Measurements from ENCODE around the gene NAA20.

The NAA20 gene

GRCh38 chr20:19968466-19969073 lies 48.6 kb upstream of the NAA20 start:
- Histone ChIP-seq H3K4me3 (replicated peaks; ENCODE audit: insufficient read depth, low read length) (no peak overlapping the region), H3K27ac (replicated peaks) (no peak overlapping the region), H3K27me3 (ENCODE audit: insufficient read depth, poor library complexity, severe bottlenecking) (no peaks in the 10 kb centered on the region)
- no peak for DNase-seq (ENCODE audit: low read depth in 1 of 2, low spot score in 1 of 2)
- TF ChIP-seq REST (IDR thresholded peaks at IDR 0.05; ENCODE audit: insufficient replicate concordance, low read depth) (no peak), SPI1 (IDR thresholded peaks at IDR 0.05; ENCODE audit: borderline replicate concordance, low read depth) (no peak), POLR2AphosphoS5 (IDR thresholded peaks at IDR 0.05; ENCODE audit: low read depth) (no peak), GABPA (IDR thresholded peaks at IDR 0.05; ENCODE audit: low read depth) (no peak), CTCF (IDR thresholded peaks at IDR 0.05; ENCODE audit: insufficient read depth, low read length) (no peak)

- no peak for DNase-seq (ENCODE audit: low read depth in 1 of 2, low spot score in 1 of 2)
- no peak for TF ChIP-seq GABPA (IDR thresholded peaks at IDR 0.05; ENCODE audit: low read depth)
- no peak for TF ChIP-seq SPI1 (IDR thresholded peaks at IDR 0.05; ENCODE audit: borderline replicate concordance, low read depth)
- TF ChIP-seq REST (IDR thresholded peaks at IDR 0.05; ENCODE audit: insufficient replicate concordance, low read depth), result no peak
- TF ChIP-seq POLR2AphosphoS5 (IDR thresholded peaks at IDR 0.05; ENCODE audit: low read depth), result no peak
- Histone ChIP-seq H3K27me3 (ENCODE audit: insufficient read depth, poor library complexity, severe bottlenecking) (no peaks in the 10 kb centered on the region), H3K4me3 (replicated peaks; ENCODE audit: insufficient read depth, low read length) (no peak overlapping the region), H3K27ac (replicated peaks) (no peak overlapping the region)
Observed at GRCh38 chr20:19969106-19969505, 48.1 kb upstream of the NAA20 start.

GRCh38 chr20:19969507-19970255 lies 47.5 kb upstream of the NAA20 start:
- TF ChIP-seq CTCF (IDR thresholded peaks at IDR 0.05; ENCODE audit: insufficient read depth, low read length) (no peak), SPI1 (IDR thresholded peaks at IDR 0.05; ENCODE audit: borderline replicate concordance, low read depth) (no peak), REST (IDR thresholded peaks at IDR 0.05; ENCODE audit: insufficient replicate concordance, low read depth) (no peak), POLR2AphosphoS5 (IDR thresholded peaks at IDR 0.05; ENCODE audit: low read depth) (no peak), GABPA (IDR thresholded peaks at IDR 0.05; ENCODE audit: low read depth) (no peak)
- Histone ChIP-seq H3K27me3 (ENCODE audit: insufficient read depth, poor library complexity, severe bottlenecking) (no peaks in the 10 kb centered on the region), H3K4me3 (replicated peaks; ENCODE audit: insufficient read depth, low read length) (no peak overlapping the region), H3K27ac (replicated peaks) (no peak overlapping the region)
- DNase-seq (ENCODE audit: low read depth in 1 of 2, low spot score in 1 of 2), result no peak
